Measurements from ENCODE around the gene TXNRD1. TPM values are rescaled to one million over a fixed set of nuclear protein-coding genes. Genes with fewer than 3 reads are reported as not detected.
"Not testable (repeated sequence)": the region's sequence is repeated elsewhere in the genome, so short reads cannot be mapped to it uniquely, and the experiment has no call there.

TXNRD1 gene
- total RNA-seq, 2 donors from 2014 or later: 33.5 to 47.2 TPM

DNA sequence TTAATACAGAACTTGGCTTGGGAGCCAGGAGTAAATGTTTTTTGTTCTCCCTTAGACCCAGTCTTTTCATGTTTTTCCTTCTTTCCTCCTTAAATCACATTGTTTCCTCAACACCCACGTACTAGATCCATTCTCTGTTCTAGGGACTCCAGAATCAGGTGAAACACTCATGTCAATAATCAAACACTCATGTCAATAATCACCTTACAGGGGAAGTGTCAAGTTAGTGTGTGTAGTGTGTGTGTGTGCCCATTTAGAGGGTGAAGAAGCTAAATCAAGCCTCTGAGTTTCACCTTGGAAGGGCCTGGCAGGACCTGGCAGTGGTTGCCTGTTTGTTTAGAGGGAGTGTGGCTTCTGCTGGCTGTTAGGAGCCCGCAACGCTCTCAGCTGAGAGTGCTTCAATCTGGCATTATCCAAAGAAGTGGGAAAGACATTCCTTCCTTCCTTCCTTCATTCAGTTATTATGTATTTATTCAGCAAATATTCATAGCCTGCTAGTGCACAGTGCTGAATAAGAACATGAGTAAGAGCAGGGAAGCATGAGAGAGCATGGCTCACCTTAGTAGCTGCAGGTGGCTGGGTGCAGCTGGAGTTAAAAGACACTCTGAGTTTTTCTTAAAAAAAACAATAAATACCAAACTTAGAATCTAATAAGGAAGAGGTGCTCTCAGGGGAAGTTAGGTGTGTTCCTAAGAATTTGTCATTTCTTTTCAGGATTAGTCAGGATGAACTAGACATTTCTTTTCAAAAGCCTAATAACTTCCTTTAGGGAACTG lies 70.3 kb downstream of the TXNRD1 start:
- ATAC-seq: no peak
- Mint-ChIP-seq H3K4me1 (peaks cover 28% of the 10 kb centered on the region), H3K36me3 (ENCODE audit: low read depth) (peaks cover 4% of the 10 kb centered on the region), H3K27ac (peak overlapping the region; percentile 96), H3K27me3 (peaks cover 11% of the 10 kb centered on the region), H3K4me3 (no peak overlapping the region)
- no peaks in the 10 kb centered on the region for H3K9me3 ChIP-seq (ENCODE audit: control insufficient read depth, low read length, poor library complexity, severe bottlenecking)
- DNase-seq: no peak

DNA sequence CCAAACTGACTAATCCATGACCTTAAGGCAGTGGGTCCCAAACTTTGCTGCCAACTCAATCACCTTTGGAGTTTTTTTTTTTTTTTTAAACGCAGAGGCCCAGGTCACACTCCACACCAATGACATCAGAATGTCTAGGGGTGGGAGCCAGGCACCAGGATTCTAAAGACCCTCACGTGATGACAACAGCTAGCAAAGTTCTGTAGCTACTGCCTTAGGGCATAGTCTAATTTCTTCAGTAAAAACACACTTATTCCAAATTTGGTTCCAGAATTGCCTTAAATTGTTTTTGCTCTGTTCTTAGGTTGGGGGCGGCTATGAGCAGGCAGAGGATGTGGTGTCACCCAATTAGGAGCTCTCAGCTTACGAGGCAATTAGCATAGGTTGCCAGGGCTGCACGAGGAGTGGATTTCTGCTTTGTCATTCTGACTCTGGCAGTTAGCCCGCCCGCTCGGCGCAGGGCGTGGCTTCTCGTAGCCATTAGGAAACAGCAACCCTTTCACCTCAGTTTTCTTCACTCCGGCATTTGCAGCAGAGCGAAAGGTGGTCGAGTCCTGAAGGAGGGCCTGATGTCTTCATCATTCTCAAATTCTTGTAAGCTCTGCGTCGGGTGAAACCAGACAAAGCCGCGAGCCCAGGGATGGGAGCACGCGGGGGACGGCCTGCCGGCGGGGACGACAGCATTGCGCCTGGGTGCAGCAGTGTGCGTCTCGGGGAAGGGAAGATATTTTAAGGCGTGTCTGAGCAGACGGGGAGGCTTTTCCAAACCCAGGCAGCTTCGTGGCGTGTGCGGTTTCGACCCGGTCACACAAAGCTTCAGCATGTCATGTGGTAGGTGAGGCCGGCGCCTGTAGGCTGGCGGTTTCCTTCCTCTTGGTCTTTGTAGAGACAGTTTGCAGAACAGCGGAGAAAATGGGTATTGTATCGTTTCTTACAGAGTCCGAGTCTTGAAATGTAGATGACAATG lies 71.2 kb downstream of the TXNRD1 start:
- H3K9me3 ChIP-seq (ENCODE audit: control insufficient read depth, low read length, poor library complexity, severe bottlenecking): no peaks in the 10 kb centered on the region
- peak; percentile 74 to 80 (median 78) for DNase-seq
- H3K27me3 Mint-ChIP-seq: peaks cover 2% of the 10 kb centered on the region
- no peaks in the 10 kb centered on the region for H3K36me3 Mint-ChIP-seq (ENCODE audit: low read depth)
- peak overlapping the region; percentile 96 for H3K27ac Mint-ChIP-seq
- ATAC-seq: peak; percentile 91
- peak overlapping the region; percentile 98 for H3K4me3 Mint-ChIP-seq
- H3K4me1 Mint-ChIP-seq: peaks cover 28% of the 10 kb centered on the region

DNA sequence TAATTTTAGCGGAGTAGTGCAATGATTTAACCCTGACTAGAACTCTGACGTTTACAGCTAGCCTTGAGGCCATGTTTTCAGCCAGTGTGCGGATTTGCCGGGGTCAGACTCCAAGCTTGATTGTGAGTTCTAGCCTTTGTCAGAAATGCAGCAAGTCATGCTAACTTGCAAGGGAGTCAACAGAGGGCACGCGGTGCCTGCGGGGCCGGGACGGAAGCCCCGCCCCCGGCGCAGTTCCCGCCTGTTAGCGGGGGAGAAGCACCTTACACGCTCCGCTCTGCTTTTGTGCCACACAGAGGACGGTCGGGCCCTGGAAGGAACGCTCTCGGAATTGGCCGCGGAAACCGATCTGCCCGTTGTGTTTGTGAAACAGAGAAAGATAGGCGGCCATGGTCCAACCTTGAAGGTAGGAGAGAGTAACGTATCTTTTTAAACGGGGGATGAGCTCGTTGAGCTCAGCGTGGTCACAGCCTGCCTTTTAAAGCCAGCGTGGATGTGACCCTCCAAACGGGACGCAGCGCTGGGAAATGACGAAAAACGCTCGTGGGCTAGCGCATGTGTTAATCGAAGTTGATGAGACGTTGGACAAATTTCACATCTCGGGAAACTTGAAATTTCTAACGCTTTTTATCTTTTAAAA lies 73.2 kb downstream of the TXNRD1 start:
- H3K4me3 Mint-ChIP-seq: peak overlapping the region; percentile 98
- peak; percentile 80 for ATAC-seq
- no peaks in the 10 kb centered on the region for H3K36me3 Mint-ChIP-seq (ENCODE audit: low read depth)
- peak overlapping the region; percentile 96 for H3K27ac Mint-ChIP-seq
- peaks cover 37% of the 10 kb centered on the region for H3K4me1 Mint-ChIP-seq
- H3K9me3 ChIP-seq (ENCODE audit: control insufficient read depth, low read length, poor library complexity, severe bottlenecking): no peaks in the 10 kb centered on the region
- peak; percentile 75 to 80 (median 79) for DNase-seq
- H3K27me3 Mint-ChIP-seq: no peaks in the 10 kb centered on the region

DNA sequence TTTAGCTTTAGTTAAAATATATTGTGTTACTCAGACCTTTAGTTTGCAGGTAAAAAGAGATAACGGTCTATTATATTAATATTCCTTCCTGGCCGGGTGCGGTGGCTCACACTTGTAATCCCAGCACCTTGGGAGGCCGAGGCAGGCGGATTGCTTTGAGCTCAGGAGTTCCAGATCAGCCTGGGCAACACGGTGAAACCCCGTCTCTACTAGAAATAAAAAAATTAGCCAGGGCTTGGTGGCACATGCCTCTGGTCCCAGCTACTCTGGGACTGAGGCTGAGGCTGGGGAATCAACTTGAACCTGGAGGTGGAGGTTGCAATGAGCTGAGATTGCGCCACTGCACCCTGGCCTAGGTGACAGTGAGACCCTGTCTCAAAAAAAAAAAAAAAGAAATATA lies 74.7 kb downstream of the TXNRD1 start:
- Mint-ChIP-seq H3K27me3 (no peaks in the 10 kb centered on the region), H3K4me3 (no peak overlapping the region), H3K4me1 (peaks cover 45% of the 10 kb centered on the region), H3K27ac (no peak overlapping the region), H3K36me3 (ENCODE audit: low read depth) (peaks cover 3% of the 10 kb centered on the region)
- no peak for ATAC-seq
- no peaks in the 10 kb centered on the region for H3K9me3 ChIP-seq (ENCODE audit: control insufficient read depth, low read length, poor library complexity, severe bottlenecking)
- no peak for DNase-seq

DNA sequence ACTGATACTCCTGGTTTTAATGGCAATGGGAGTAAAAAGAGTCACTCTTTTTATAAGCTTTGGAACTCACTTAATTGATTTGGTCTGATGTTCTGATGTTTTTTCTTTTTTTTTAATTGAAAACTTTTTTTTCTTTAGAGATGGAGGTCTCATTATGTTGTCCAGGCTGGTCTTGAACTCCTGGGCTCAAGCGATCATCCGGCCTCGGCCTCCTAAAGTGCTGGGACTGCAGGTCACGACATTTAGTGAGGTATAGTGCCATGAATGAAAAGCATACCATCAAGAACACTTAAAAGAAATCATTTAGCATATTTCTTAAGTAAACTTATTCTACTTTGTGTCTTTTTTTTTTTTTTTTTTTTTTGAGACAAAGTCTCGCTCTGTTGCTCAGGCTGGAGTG lies 75.3 kb downstream of the TXNRD1 start:
- Mint-ChIP-seq H3K27me3 (no peaks in the 10 kb centered on the region), H3K4me3 (no peak overlapping the region), H3K4me1 (peaks cover 47% of the 10 kb centered on the region), H3K27ac (no peak overlapping the region), H3K36me3 (ENCODE audit: low read depth) (peaks cover 7% of the 10 kb centered on the region)
- no peak for ATAC-seq
- no peaks in the 10 kb centered on the region for H3K9me3 ChIP-seq (ENCODE audit: control insufficient read depth, low read length, poor library complexity, severe bottlenecking)
- DNase-seq: no peak

DNA sequence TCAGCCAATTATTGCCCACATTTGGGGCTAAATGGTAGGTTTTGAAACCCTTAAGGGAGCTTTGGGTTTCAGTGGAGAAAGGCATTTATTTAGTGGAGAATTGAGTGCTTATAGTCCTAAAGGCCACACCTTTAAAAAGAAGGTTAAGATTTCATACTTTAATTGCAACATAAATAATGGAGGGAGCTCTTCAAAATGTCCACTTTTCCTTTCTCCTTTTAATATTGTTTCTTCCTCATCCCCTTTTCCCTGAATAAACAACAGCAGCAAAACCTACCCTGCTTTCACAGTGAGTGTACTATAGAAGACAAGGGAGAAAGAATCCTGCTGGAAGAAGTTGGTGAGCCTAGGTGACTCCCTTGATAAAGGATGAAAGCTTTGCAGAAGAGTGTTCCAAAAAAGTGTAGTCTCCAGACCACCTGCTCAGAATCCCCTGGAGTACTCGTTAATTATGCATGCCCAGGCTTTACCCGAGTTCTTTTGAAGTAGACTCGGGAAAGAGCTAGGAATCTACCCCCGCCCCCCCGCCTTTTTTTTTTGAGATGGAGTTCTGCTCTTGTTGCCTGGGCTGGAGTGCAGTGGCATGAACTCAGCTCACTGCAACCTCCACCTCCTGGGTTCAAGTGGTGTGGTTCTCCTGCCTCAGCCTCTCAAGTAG lies 76.4 kb downstream of the TXNRD1 start:
- no peak overlapping the region for H3K4me3 Mint-ChIP-seq
- no peak overlapping the region for H3K27ac Mint-ChIP-seq
- H3K9me3 ChIP-seq (ENCODE audit: control insufficient read depth, low read length, poor library complexity, severe bottlenecking): no peaks in the 10 kb centered on the region
- H3K27me3 Mint-ChIP-seq: no peaks in the 10 kb centered on the region
- H3K36me3 Mint-ChIP-seq (ENCODE audit: low read depth): peaks cover 7% of the 10 kb centered on the region
- DNase-seq (no peak), ATAC-seq (no peak)
- H3K4me1 Mint-ChIP-seq: peaks cover 43% of the 10 kb centered on the region

DNA sequence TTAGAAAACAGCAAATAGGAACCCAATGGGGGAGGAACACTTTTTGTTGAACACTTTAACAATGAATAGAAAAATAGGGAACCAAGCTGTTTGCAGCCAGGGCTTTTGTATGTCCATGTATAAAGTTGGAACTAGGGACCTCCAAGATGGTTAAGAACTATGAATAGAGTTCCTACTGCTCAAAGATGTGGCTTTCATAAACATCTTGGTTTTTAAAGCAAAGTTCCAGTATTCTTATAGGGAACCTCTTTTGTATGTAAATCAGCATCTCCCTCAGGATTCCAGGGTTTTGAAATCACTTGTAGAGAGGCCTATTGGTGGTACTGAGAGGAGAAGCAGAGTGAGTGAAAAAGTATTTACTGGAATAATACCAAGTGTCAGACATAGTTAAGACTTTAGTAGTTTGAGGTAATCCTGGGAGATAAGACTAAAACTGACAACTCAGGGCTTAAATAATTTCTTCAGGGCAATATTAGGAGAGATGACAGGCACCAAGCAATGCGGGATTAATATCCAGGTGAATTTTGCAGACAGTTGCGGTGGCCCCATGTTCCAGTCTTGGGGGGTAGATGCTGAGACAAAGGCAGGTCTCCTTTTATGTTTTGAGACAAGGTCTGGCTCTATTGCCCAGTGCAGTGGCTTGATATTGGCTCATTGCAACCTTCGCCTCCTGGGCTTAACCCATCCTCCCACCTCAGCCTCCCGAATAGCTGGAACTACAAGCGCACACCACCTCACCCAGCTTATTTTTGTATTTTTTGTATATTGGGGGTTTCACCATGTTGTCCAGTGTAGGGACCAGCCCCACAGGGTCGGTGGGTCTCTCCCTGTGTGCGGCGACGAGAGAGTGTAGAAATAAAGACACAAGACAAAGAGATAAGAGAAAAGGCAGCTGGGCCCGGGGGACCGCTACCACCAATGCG lies 77.6 kb downstream of the TXNRD1 start:
- Mint-ChIP-seq H3K36me3 (ENCODE audit: low read depth) (peaks cover 7% of the 10 kb centered on the region), H3K27ac (peak overlapping the region; percentile 34), H3K4me3 (no peak overlapping the region), H3K4me1 (peaks cover 36% of the 10 kb centered on the region), H3K27me3 (no peaks in the 10 kb centered on the region)
- no peak for ATAC-seq
- no peaks in the 10 kb centered on the region for H3K9me3 ChIP-seq (ENCODE audit: control insufficient read depth, low read length, poor library complexity, severe bottlenecking)
- DNase-seq: no peak

DNA sequence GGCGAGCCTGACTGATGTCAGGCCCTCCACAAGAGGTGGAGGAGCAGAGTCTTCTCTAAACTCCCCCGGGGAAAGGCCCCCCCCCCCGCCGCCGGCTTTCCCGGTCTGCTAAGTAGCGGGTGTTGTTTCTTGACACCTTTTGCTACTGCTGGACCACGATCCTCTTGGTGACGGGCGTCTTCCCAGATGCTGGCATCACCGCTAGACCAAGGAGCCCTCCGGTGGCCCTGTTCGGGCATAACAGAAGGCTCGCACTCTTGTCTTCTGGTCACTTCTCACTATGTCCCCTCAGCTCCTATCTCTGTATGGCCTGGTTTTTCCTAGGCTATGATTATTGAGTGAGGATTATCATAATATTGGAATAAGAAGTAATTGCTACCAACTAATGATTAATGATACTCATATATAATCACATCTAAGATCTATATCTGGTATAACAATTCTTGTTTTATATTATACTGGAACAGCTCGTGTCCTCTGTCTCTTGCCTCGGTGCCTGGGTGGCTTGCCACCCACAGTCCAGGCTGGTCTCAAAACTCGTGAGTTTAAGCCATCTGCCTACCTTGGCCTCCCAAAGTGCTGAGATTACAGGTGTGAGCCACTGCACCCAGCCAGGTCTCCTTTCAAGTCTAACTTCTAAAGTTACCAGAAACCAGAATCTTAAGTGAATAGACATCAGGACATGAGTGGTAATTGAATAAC lies 78.7 kb downstream of the TXNRD1 start:
- not testable (repeated sequence) for ATAC-seq; H3K36me3 Mint-ChIP-seq (ENCODE audit: low read depth); H3K27ac Mint-ChIP-seq; H3K9me3 ChIP-seq (ENCODE audit: control insufficient read depth, low read length, poor library complexity, severe bottlenecking); H3K27me3 Mint-ChIP-seq; H3K4me3 Mint-ChIP-seq; DNase-seq
- peaks cover 27% of the 10 kb centered on the region for H3K4me1 Mint-ChIP-seq

DNA sequence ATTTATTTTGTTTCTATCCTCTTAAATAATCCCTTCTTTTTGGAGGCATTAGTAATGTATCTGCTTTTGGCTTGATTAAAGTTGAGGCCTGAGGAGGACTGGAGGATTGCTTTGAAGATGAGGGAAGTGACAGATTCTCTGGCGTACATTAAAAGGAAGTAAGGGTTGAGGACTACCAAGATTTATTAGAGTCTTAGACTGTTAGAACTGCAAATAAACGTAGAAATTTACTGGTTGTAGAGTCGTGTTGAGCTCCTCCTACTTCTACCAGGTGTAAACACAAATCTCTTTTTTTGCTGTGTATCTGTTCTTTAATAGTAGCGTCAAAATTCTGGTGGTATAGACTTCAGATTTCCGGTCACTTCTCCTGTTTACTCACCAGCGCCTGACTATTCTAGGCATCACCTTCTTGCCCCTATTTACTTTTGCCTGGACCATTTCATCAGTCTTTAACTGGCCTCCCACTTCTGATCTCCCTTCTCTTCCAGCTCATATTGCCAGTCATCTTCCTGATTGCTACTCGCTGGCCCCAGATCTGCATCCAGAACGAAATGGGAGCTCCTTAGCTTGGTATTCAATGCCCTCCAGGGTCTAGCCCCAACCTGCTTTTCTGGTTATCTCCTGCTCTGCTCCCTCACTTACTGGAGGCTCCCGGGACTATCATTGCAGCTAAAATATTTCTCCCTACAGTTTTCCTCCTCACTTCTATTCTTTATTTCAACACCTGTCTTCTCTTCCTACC lies 79.5 kb downstream of the TXNRD1 start:
- Mint-ChIP-seq H3K27ac (peak overlapping the region; percentile 92), H3K4me1 (peaks cover 30% of the 10 kb centered on the region), H3K4me3 (no peak overlapping the region), H3K36me3 (ENCODE audit: low read depth) (peaks cover 9% of the 10 kb centered on the region), H3K27me3 (no peaks in the 10 kb centered on the region)
- DNase-seq (no peak), ATAC-seq (no peak)
- H3K9me3 ChIP-seq (ENCODE audit: control insufficient read depth, low read length, poor library complexity, severe bottlenecking): no peaks in the 10 kb centered on the region

DNA sequence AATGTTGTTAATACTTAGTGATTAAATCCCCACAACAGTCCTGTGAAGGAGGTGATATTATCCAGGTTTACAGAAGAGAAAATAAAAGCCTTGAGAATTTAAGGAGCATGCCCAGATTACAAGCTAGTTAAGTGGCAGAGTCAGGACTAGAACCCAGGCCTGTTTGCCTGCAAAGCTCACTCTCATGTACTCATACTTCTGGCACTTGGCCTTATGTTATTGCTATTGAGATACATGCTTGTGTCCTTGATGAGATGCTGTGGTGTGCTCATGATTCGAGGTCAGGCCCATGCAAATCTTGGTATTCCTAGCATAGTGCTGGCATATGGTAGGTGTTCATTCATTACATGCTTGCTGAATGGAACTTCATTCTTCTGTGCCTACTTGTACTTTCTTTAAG lies 80.4 kb downstream of the TXNRD1 start:
- H3K36me3 Mint-ChIP-seq (ENCODE audit: low read depth): peaks cover 9% of the 10 kb centered on the region

DNA sequence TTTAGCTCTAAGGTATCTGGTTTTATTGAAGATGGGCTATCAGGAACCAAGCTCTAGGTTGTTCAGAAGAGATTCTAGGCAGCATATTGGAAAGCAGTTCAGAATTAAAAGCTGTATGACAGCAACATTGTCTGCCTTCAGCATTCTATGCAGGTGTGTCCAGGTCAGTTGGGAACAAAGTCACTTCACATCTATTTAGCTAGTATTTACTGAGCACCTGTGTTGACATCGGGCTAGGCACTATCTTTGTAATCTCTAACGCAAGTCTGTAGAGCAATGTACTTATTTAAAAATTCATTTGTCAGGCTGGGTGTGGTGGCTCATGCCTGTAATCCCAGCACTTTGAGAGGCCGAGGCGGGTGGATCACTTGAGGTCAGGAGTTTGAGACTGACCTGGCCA lies 81.1 kb downstream of the TXNRD1 start:
- peaks cover 9% of the 10 kb centered on the region for H3K36me3 Mint-ChIP-seq (ENCODE audit: low read depth)
- H3K4me1 Mint-ChIP-seq: peaks cover 31% of the 10 kb centered on the region
- DNase-seq (no peak), ATAC-seq (no peak)
- no peak overlapping the region for H3K27ac Mint-ChIP-seq
- H3K9me3 ChIP-seq (ENCODE audit: control insufficient read depth, low read length, poor library complexity, severe bottlenecking): no peaks in the 10 kb centered on the region
- H3K4me3 Mint-ChIP-seq: no peak overlapping the region
- H3K27me3 Mint-ChIP-seq: no peaks in the 10 kb centered on the region

More for the DNA sequence above, 80.4 kb downstream of the TXNRD1 start:
- Mint-ChIP-seq H3K4me3 (no peak overlapping the region), H3K27me3 (no peaks in the 10 kb centered on the region), H3K27ac (peak overlapping the region; percentile 92), H3K4me1 (peaks cover 31% of the 10 kb centered on the region)
- ATAC-seq (no peak), DNase-seq (no peak)
- no peaks in the 10 kb centered on the region for H3K9me3 ChIP-seq (ENCODE audit: control insufficient read depth, low read length, poor library complexity, severe bottlenecking)

Data from T-helper 17 cell (primary cell).